ENCODE data around the gene TRAP1.

Gene TRAP1

GRCh38 chr16:3731126-3731935 lies 14.0 kb upstream of the TRAP1 start:
- H3F3A ChIP-seq (ENCODE audit: insufficient read depth, low read length): no peaks in the 10 kb centered on the region
- no peaks in the 10 kb centered on the region for H3K79me2 ChIP-seq (ENCODE audit: insufficient read depth, low read length)
- no peak overlapping the region for H2AFZ ChIP-seq (ENCODE audit: low read length)
- H3K27me3 ChIP-seq (ENCODE audit: insufficient read depth, low read length): no peaks in the 10 kb centered on the region
- no peaks in the 10 kb centered on the region for H3K9me3 ChIP-seq (ENCODE audit: low read length)
- H3K9me2 ChIP-seq (ENCODE audit: low read depth, low read length): no peaks in the 10 kb centered on the region
- H3K36me3 ChIP-seq (ENCODE audit: insufficient read depth, low read length): peaks cover 75% of the 10 kb centered on the region
- TF ChIP-seq EZH2 (IDR thresholded peaks at IDR 0.05; ENCODE audit: borderline replicate concordance, low read length): no peak
- TF ChIP-seq CTCF (IDR thresholded peaks at IDR 0.05; ENCODE audit: low read length): no peak
- H3K27ac ChIP-seq (ENCODE audit: low read depth, low read length, poor library complexity, severe bottlenecking): no peak overlapping the region
- no peak overlapping the region for H3K9ac ChIP-seq (ENCODE audit: low read length)
- H4K20me1 ChIP-seq (ENCODE audit: insufficient read depth, low read length): no peaks in the 10 kb centered on the region
- no peak overlapping the region for H3K4me2 ChIP-seq (ENCODE audit: low read length)
- no peak overlapping the region for H3K4me3 ChIP-seq (ENCODE audit: low read depth, low read length, poor library complexity, severe bottlenecking)
- no peaks in the 10 kb centered on the region for H3K4me1 ChIP-seq (ENCODE audit: insufficient read depth, low read length, severe bottlenecking)

GRCh38 chr16:3730161-3731125 lies 13.1 kb upstream of the TRAP1 start:
- no peaks in the 10 kb centered on the region for H3K4me1 ChIP-seq (ENCODE audit: insufficient read depth, low read length, severe bottlenecking)
- H3K36me3 ChIP-seq (ENCODE audit: insufficient read depth, low read length): peaks cover 70% of the 10 kb centered on the region
- H3K79me2 ChIP-seq (ENCODE audit: insufficient read depth, low read length): no peaks in the 10 kb centered on the region
- TF ChIP-seq EZH2 (IDR thresholded peaks at IDR 0.05; ENCODE audit: borderline replicate concordance, low read length) (no peak), CTCF (IDR thresholded peaks at IDR 0.05; ENCODE audit: low read length) (no peak)
- H2AFZ ChIP-seq (ENCODE audit: low read length): no peak overlapping the region
- H3K9me3 ChIP-seq (ENCODE audit: low read length): no peaks in the 10 kb centered on the region
- H3K9ac ChIP-seq (ENCODE audit: low read length): no peak overlapping the region
- H3K9me2 ChIP-seq (ENCODE audit: low read depth, low read length): no peaks in the 10 kb centered on the region
- no peak overlapping the region for H3K4me3 ChIP-seq (ENCODE audit: low read depth, low read length, poor library complexity, severe bottlenecking)
- H3K4me2 ChIP-seq (ENCODE audit: low read length): no peak overlapping the region
- no peaks in the 10 kb centered on the region for H4K20me1 ChIP-seq (ENCODE audit: insufficient read depth, low read length)
- no peaks in the 10 kb centered on the region for H3K27me3 ChIP-seq (ENCODE audit: insufficient read depth, low read length)
- no peaks in the 10 kb centered on the region for H3F3A ChIP-seq (ENCODE audit: insufficient read depth, low read length)
- H3K27ac ChIP-seq (ENCODE audit: low read depth, low read length, poor library complexity, severe bottlenecking): no peak overlapping the region

GRCh38 chr16:3729161-3730112 lies 12.1 kb upstream of the TRAP1 start:
- H3K27ac ChIP-seq (ENCODE audit: low read depth, low read length, poor library complexity, severe bottlenecking): no peak overlapping the region
- H3K9ac ChIP-seq (ENCODE audit: low read length): no peak overlapping the region
- no peaks in the 10 kb centered on the region for H3K9me2 ChIP-seq (ENCODE audit: low read depth, low read length)
- no peaks in the 10 kb centered on the region for H3F3A ChIP-seq (ENCODE audit: insufficient read depth, low read length)
- no peaks in the 10 kb centered on the region for H3K79me2 ChIP-seq (ENCODE audit: insufficient read depth, low read length)
- H3K36me3 ChIP-seq (ENCODE audit: insufficient read depth, low read length): peaks cover 60% of the 10 kb centered on the region
- H3K9me3 ChIP-seq (ENCODE audit: low read length): no peaks in the 10 kb centered on the region
- no peaks in the 10 kb centered on the region for H3K4me1 ChIP-seq (ENCODE audit: insufficient read depth, low read length, severe bottlenecking)
- H3K27me3 ChIP-seq (ENCODE audit: insufficient read depth, low read length): no peaks in the 10 kb centered on the region
- H4K20me1 ChIP-seq (ENCODE audit: insufficient read depth, low read length): no peaks in the 10 kb centered on the region
- no peak overlapping the region for H2AFZ ChIP-seq (ENCODE audit: low read length)
- no peak overlapping the region for H3K4me2 ChIP-seq (ENCODE audit: low read length)
- TF ChIP-seq EZH2 (IDR thresholded peaks at IDR 0.05; ENCODE audit: borderline replicate concordance, low read length) (no peak), CTCF (IDR thresholded peaks at IDR 0.05; ENCODE audit: low read length) (no peak)
- H3K4me3 ChIP-seq (ENCODE audit: low read depth, low read length, poor library complexity, severe bottlenecking): no peak overlapping the region

Measured in OCI-LY1 (cell line).